ENCODE measurements around the gene C5AR1.

- no peak for TF ChIP-seq POLR2A (IDR thresholded peaks at IDR 0.05; ENCODE audit: low read depth, low read length)
- peak; percentile 69 for TF ChIP-seq POLR2AphosphoS5 (IDR thresholded peaks at IDR 0.05; ENCODE audit: low read depth, low read length)
- TF ChIP-seq POU2F2 (IDR thresholded peaks at IDR 0.05; ENCODE audit: low read depth, low read length), result 0 out of 2 replicates have a peak, but pooled peaks have one; percentile 17
- no peak for TF ChIP-seq PAX5 (IDR thresholded peaks at IDR 0.05; ENCODE audit: insufficient read depth, low read length, severe bottlenecking)
These were observed 35.4 kb upstream of the C5AR1 start, which contains the start of gene INAFM1 for GRCh38 chr19:47274071-47274890.
